Gastroesophageal sphincter (tissue), 4 donors: Measurements from ENCODE around the gene BBS4. TPM values are rescaled to one million over a fixed set of nuclear protein-coding genes. Genes with fewer than 3 reads are reported as not detected.
"Not testable (repeated sequence)": the region's sequence is repeated elsewhere in the genome, so short reads cannot be mapped to it uniquely, and the experiment has no call there.

Experiments
- ATAC-seq: fragments of 150-250 bp; one replicate; pipeline ENCODE4 v1.9.1; 2016; ENCODE audit warnings: mild to moderate bottlenecking, moderate library complexity
- H3K27ac ChIP-seq, 4 donors: fragments of 200-600 bp; sonication (generic) in 3 of 4; 1 replicate in 3 of 4; 2 replicates in 1 of 4; pipeline ENCODE4 v1.5.1; 2016 to 2019
- H3K27me3 ChIP-seq: fragments of 200-600 bp; sonication (generic); one replicate; pipeline ENCODE4 v1.5.1; 2019
- H3K36me3 ChIP-seq, 2 donors: fragments of 200-600 bp; sonication (generic); one replicate each; pipeline ENCODE4 v1.5.1; 2019; ENCODE audit warnings: control low read depth in 1 of 2
- H3K4me1 ChIP-seq, 3 donors: fragments of 200-600 bp; sonication (generic); 1 replicate in 2 of 3; 2 replicates in 1 of 3; pipeline ENCODE4 v1.5.1; 2016 to 2019; ENCODE audit warnings: control low read depth in 2 of 3
- H3K4me3 ChIP-seq, 2 donors: fragments of 200-600 bp; sonication (generic); one replicate each; pipeline ENCODE4 v1.5.1; 2019; ENCODE audit warnings: mild to moderate bottlenecking in 1 of 2, moderate library complexity in 1 of 2
- H3K9me3 ChIP-seq, 3 donors: fragments of 200-600 bp; sonication (generic); one replicate each; pipeline ENCODE4 v1.5.1; 2017 to 2019; ENCODE audit warnings: control low read depth in 2 of 3
- EP300 ChIP-seq: sonication (generic); formaldehyde crosslinking; IDR thresholded peaks from one replicate; pipeline ENCODE4 v1.6.1; 2017; ENCODE audit warnings: antibody characterized with exemption, mild to moderate bottlenecking
- POLR2A ChIP-seq, 2 donors: fragments of 450-650 bp; IDR thresholded peaks; one replicate each; pipeline ENCODE4 v1.6.1; 2017; ENCODE audit warnings: antibody characterized with exemption in 2 of 2, mild to moderate bottlenecking in 2 of 2, moderate library complexity in 1 of 2
- POLR2AphosphoS5 ChIP-seq: sonication (generic); formaldehyde crosslinking; IDR thresholded peaks from one replicate; pipeline ENCODE4 v1.6.1; 2017; ENCODE audit warnings: antibody characterized with exemption
- WGBS, 2 donors: methylation state at CpG; one replicate each; pipeline ENCODE4 v1.1.5; 2018; ENCODE audit warnings: low coverage in 1 of 2; 5-methylcytosine and 5-hydroxymethylcytosine counted together
- total RNA-seq, 4 donors: library from RNA; depleted of rRNA; stranded (reverse); fragments of >200 nt; gene quantifications; one replicate each; pipeline ENCODE4 v1.1.0, GENCODE V29; 2016
- TF ChIP-seq, protein P1 (sequence below), 4 experiments: fragments of 200-600 bp in 2 of 4; fragments of 450-650 bp in 2 of 4; sonication (generic) in 1 of 4; IDR thresholded peaks; one replicate each; pipeline ENCODE4 v1.5.1; 2017 to 2019; ENCODE audit warnings: antibody characterized with exemption in 4 of 4, mild to moderate bottlenecking in 2 of 4, moderate library complexity in 2 of 4

Gene BBS4, protein sequence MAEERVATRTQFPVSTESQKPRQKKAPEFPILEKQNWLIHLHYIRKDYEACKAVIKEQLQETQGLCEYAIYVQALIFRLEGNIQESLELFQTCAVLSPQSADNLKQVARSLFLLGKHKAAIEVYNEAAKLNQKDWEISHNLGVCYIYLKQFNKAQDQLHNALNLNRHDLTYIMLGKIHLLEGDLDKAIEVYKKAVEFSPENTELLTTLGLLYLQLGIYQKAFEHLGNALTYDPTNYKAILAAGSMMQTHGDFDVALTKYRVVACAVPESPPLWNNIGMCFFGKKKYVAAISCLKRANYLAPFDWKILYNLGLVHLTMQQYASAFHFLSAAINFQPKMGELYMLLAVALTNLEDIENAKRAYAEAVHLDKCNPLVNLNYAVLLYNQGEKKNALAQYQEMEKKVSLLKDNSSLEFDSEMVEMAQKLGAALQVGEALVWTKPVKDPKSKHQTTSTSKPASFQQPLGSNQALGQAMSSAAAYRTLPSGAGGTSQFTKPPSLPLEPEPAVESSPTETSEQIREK
- total RNA-seq, result 10 to 100 TPM; 19.8 to 34.9 (median 26.6) TPM

DNA sequence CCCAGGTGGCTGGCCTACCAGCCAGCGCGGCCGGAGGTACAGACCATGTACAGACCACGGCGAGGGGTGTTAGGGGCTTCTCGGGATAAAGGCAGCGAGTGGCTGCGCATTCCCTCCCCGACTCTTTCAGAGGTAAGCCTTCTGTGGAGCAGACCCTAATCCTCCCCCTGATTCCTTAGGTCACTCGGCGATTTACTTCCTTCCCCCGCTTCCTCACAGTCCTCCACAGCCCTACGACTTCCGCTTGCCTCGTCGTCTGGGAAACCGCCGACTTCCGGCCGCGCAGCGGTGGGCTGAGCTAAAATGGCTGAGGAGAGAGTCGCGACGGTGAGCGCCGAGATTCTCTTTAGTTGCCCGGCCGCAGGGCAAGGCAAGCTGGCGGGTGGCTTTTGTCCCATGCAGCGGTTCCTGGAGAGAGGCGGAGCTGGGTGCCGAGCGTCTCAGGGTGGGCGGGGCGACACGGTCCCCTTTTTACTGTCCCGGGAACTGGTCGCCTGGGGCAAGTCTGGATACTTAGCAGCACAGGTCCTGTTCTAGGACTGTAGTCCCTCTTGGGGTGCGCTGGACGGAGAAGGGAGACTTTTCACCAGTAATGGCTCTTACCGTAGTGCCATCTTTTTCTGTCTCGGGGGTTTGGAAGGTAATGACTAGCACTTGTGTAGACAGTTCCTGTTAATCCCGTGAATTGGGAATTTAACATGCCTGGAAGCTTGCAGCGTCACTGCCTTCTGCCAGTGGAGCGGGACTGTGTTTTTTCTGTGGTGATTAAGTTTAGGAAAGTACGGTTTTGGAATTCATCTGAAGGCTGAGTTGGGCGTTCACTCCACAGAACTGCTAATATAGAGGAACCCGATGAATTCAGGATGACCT, at the start of gene BBS4, which contains the start of gene HIGD2B:
Gene BBS4 (plus strand): TSS at position 283 of the 870 bp plus-strand sequence. CDS start 21 bp downstream, at position 304.
Gene HIGD2B (minus strand): TSS at position 258 of the 870 bp plus-strand sequence. CDS start 9,808 bp downstream, outside the sequence.
- Histone ChIP-seq H3K9me3 (no peaks in the 10 kb centered on the region), H3K27ac (peak within 1 kb of the TSS; percentile 81 to 94 (median 92)), H3K4me1 (peaks cover 0 to 20% (median 0%) of the 10 kb centered on the region in 3 donors), H3K36me3 (no peaks in the 10 kb centered on the region), H3K27me3 (no peaks in the 10 kb centered on the region), H3K4me3 (peak within 1 kb of the TSS; percentile 70 to 75)
- TF ChIP-seq POLR2AphosphoS5, result peak; percentile 66
- no peak for TF ChIP-seq EP300
- TF ChIP-seq, protein P1, sequence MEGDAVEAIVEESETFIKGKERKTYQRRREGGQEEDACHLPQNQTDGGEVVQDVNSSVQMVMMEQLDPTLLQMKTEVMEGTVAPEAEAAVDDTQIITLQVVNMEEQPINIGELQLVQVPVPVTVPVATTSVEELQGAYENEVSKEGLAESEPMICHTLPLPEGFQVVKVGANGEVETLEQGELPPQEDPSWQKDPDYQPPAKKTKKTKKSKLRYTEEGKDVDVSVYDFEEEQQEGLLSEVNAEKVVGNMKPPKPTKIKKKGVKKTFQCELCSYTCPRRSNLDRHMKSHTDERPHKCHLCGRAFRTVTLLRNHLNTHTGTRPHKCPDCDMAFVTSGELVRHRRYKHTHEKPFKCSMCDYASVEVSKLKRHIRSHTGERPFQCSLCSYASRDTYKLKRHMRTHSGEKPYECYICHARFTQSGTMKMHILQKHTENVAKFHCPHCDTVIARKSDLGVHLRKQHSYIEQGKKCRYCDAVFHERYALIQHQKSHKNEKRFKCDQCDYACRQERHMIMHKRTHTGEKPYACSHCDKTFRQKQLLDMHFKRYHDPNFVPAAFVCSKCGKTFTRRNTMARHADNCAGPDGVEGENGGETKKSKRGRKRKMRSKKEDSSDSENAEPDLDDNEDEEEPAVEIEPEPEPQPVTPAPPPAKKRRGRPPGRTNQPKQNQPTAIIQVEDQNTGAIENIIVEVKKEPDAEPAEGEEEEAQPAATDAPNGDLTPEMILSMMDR (IDR thresholded peaks at IDR 0.05), result peak in 1 of 4 experiments; percentile 8
- peak; percentile 37 to 51 for TF ChIP-seq POLR2A (IDR thresholded peaks at IDR 0.05)
- WGBS, 2 donors, result 0 to 1% methylated on average over 6 to 14 of the region's 49 CpGs
- peak; percentile 96 for ATAC-seq

DNA sequence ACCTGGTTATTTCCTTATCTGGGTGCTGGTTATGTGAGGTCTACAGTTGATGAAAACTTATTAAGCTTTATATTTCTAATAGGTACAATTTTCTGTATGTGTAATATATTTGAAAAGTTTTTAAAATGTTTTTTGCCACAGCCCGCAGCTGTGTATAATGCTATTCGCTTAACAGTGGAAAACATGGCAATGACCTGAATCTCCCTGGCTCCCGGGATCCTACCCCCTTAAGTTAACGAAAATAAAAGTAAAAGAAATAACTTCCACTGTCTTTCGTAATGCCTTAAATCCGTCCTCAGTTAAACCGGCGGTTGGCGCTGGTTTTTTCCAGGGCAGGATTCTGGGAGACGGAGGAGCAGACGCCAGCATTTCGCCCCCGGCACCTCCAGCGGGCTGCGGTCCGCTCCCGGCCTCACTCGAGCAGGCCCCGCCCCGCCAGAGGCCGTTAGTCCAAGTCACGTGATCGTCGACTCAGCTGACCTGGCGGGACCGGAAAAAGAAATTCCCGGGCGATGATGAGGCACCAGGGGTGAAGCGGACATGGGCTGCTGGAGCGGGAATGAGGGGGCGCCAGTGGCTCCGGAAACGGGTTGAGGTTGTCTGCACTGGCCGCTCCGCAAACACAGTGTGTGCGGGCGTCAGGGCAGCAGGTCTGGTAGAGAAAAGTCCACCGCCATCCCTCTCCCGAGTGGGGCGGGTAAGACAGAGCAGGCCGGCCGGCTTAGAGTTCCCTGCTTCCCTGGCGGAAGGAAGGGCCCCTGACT, 49.3 kb upstream of the BBS4 start:
- not testable (repeated sequence) for H3K4me1 ChIP-seq, H3K9me3 ChIP-seq, H3K36me3 ChIP-seq, H3K27me3 ChIP-seq
- no CpG with 5 or more reads among the region's 43 CpGs for WGBS, 2 donors
- Histone ChIP-seq H3K4me3 (peak overlapping the region; percentile 47 to 49), H3K27ac (peak overlapping the region in 3 of 4 donors; percentile 40 to 66 (median 64))
- peak; percentile 91 for ATAC-seq
- peak; percentile 48 for TF ChIP-seq POLR2AphosphoS5

DNA sequence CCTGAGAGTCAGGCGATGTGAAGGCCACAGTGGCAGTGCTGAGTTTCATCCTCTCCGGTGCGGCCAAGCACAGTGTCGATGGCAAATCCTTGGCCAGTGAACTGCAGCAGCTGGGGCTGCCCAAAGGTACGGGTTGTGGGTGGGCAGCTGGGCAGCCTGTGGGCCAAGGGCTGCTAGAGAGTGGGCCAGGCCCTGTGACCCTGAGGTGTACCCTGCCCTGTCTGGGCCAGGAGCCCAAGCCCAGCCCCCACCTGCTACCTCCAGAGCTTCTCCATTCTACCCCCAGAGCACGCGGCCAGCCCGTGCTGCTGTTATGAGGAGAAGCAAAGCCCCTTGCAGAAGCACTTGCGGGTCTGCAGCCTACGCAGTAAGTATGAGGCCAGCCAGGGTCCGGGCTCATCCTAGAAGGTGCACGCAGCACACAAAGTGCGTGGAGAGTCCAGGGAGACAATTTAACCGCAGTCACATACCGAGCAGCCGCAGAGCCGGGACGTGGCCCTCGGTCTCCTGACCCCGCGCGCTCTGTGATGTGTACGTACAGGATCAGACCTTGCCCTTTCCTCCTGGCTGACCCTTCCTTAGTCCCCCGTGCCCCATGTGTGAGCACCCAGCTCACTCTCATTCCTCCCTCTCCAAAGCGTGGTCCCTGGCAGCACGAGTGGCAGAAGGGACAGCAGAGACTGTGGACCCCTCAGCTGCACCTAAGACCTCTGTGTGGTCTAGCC, 46.1 kb upstream of the BBS4 start:
- not testable (repeated sequence) for H3K27me3 ChIP-seq, H3K4me1 ChIP-seq, H3K36me3 ChIP-seq, ATAC-seq, H3K4me3 ChIP-seq, H3K27ac ChIP-seq, H3K9me3 ChIP-seq
- WGBS, 2 donors, result no CpG with 5 or more reads among the region's 26 CpGs

DNA sequence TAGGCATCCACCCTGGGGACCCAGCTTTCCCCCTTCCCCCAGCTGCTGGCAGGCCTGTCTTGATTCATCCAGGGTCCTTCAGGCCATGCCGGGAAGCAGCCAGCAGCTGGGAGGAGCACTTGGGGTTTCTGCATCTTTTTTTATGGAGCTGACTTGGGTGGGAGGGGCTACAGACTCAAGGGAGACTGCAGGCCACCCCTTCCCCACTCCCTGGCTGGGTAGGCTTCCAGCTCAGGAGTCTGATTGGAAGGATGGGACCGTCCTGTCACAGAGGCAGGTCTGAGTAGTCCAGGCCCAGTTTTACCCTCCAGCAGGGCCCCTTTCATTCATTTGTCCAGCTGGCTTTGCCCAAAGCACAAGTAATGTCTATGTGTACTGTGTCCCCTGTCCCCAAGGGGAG, 43.7 kb upstream of the BBS4 start:
- H3K4me1 ChIP-seq, H3K4me3 ChIP-seq, ATAC-seq, H3K27ac ChIP-seq, H3K9me3 ChIP-seq, H3K27me3 ChIP-seq, H3K36me3 ChIP-seq: not testable (repeated sequence)
- WGBS, 2 donors, result no CpG with 5 or more reads among the region's 2 CpGs

DNA sequence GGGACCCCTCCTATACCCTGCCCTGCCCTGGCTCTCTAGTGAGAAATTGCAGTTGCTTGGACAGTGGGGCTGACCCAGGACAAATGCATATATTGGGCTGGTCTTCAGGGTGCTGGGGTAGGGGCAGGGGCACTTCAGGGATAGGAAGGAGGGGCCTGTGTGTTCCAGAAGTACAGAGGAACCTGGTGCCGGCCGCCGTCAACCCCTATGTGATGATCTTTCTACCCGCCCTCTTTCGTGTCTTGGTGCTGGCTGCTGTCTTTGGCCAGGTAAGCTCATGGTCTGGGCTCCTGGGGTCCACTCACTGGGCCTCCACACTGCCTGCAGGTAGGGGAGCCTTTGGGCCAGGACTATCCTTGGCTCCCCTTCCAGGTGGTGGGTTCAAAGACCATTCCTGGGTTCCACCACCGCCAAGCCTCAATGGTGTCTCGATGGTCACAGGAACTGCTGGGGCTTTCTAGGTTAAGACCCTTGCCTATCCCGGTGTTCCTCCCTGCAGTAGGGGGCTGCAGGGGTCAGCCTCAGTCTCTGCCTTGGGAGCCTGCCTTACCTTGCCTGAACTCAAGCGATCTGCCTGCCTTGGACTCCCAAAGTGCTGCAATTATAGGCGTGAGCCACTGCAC, 37.3 kb upstream of the BBS4 start:
- H3K27ac ChIP-seq, H3K27me3 ChIP-seq, H3K9me3 ChIP-seq, H3K36me3 ChIP-seq, ATAC-seq, H3K4me1 ChIP-seq, H3K4me3 ChIP-seq: not testable (repeated sequence)
- WGBS, 2 donors, result 80% methylated on average over 1 of the region's 10 CpGs; no CpG with 5 or more reads in 1 of the 2 donors

DNA sequence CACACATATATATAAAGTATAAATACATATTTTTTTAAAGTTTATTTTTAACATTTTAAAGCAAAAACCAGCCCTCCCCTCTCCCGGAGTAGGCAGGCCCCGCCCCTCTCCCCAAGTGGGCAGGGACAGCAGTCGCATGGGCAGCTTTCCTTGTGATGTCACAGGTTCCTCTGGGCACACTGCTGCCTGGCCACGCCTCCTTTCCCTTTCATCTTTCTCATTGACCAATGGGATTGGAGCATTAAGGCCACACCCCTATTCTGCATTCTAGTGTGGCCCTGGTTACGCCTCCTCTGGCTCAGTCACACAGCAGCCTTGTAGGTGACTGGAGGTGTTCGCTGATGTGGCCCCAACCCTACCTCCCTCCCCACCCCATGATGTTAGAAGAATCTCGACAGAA, 31.6 kb upstream of the BBS4 start, which contains the start of gene GOLGA6B:
Gene GOLGA6B (plus strand): TSS at position 301 of the 400 bp plus-strand sequence. CDS start 41 bp downstream, at position 342.
- no CpG with 5 or more reads among the region's 7 CpGs for WGBS, 2 donors
- not testable (repeated sequence) for H3K4me1 ChIP-seq, H3K9me3 ChIP-seq, ATAC-seq, H3K36me3 ChIP-seq, H3K27ac ChIP-seq, H3K27me3 ChIP-seq, H3K4me3 ChIP-seq

DNA sequence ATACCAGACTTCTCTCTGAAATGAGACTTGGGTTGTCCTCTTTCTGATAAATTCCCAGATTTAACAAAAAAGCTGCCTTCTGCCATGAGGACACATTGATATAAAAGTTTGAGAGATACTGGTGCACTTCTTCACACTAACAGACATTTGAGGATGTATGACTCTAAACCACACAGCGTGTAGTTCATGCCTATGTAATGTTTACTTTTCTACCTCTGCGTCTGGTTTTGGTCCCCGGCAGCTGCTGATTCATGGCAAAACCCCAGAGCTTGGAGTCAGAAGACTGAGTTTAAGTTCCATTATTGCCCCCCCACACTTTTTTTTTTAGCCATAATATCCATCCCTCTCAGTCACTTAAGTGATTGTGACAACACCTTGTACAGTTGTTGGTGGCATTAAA, 30.0 kb upstream of the BBS4 start:
- H3K27ac ChIP-seq, H3K36me3 ChIP-seq, H3K4me1 ChIP-seq, H3K4me3 ChIP-seq, ATAC-seq, H3K9me3 ChIP-seq, H3K27me3 ChIP-seq: not testable (repeated sequence)
- WGBS, 2 donors, result no CpG with 5 or more reads among the region's 3 CpGs

DNA sequence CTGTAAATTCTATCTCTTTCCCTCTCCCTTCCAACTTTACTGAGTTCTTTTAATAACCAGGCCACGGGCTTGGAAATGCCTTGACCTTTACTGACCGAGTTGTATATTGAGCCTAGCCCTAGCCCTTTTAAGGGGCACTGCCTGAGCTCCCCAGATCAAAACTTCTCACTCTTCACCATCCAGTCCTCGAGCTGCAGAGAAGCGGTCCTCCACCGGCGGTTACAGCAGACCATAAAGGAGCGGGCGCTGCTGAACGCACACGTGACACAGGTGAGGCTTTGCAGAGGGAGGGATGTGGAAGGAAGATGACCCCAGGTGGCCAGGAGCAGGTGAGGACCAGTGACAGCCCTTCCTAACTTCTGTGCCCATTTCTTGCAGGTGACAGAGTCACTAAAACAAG, 24.9 kb upstream of the BBS4 start:
- not testable (repeated sequence) for H3K27ac ChIP-seq, H3K9me3 ChIP-seq, H3K4me3 ChIP-seq, H3K36me3 ChIP-seq, H3K4me1 ChIP-seq, ATAC-seq, H3K27me3 ChIP-seq
- no CpG with 5 or more reads among the region's 10 CpGs for WGBS, 2 donors

DNA sequence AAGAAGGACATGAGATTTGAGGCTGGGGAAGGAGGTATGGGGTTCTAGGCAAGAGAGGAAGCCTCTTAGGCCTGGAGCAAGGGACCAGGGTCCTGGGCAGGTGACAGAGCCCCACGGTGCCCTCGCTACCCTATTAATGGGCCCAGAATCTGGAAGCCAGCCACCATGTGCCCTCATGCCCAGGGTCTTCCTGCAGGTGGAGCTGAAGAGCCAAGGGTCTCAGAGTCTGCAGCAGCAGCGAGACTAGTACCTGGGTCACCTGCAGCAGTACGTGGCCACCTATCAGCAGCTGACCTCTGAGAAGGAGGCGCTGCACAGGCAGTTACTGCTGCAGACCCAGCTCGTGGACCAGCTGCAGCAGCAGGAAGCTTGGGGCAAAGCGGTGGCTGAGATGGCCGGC, 22.1 kb upstream of the BBS4 start:
- H3K4me3 ChIP-seq, H3K9me3 ChIP-seq, H3K27me3 ChIP-seq, ATAC-seq, H3K4me1 ChIP-seq, H3K27ac ChIP-seq, H3K36me3 ChIP-seq: not testable (repeated sequence)
- WGBS, 2 donors, result no CpG with 5 or more reads among the region's 8 CpGs

DNA sequence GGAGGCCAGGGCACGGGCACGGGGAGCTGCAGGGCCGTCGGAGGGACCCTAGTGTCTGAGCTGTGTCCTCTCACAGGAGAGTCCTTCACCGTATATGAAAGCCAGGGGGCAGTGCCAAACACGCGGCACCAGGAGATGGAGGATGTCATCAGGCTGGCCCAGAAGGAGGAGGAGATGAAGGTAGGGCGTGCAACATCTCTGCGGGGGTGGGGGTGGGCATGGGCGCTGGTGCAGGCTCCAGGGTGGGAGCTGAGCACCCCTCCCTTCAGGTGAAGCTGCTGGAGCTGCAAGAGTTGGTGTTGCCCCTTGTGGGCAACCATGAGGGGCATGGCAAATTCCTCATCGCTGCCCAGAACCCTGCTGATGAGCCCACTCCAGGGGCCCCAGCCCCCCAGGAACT, 20.3 kb upstream of the BBS4 start:
- H3K9me3 ChIP-seq, H3K4me1 ChIP-seq, H3K4me3 ChIP-seq, H3K36me3 ChIP-seq, ATAC-seq, H3K27me3 ChIP-seq, H3K27ac ChIP-seq: not testable (repeated sequence)
- WGBS, 2 donors, result no CpG with 5 or more reads among the region's 11 CpGs
